SU-DHL-6 (cell line): ENCODE data around the gene KAT6B.

ENCODE experiments used
- H2AFZ ChIP-seq: fragments of 200-600 bp; sonication (generic); 2 replicates; pipeline ENCODE4 v1.6.1; 2014; ENCODE audit warnings: low read depth, mild to moderate bottlenecking, moderate library complexity, mixed read lengths, antibody characterized with exemption, low read length; ENCODE audit not compliant: severe bottlenecking
- H3F3A ChIP-seq: fragments of 200-600 bp; shearing (Covaris generic); 2 replicates; pipeline ENCODE4 v1.6.0; 2016; ENCODE audit warnings: antibody characterized with exemption, mild to moderate bottlenecking; ENCODE audit not compliant: insufficient read depth
- H3K27ac ChIP-seq: fragments of 200-600 bp; sonication (generic); 2 replicates; pipeline ENCODE4 v1.5.1; 2016; ENCODE audit warnings: low read depth, mild to moderate bottlenecking, low read length, moderate library complexity, mixed read lengths
- H3K27me3 ChIP-seq: fragments of 200-600 bp; sonication (generic), shearing (Covaris generic); 2 replicates; pipeline ENCODE4 v1.6.0; 2014; ENCODE audit warnings: mild to moderate bottlenecking, low read length
- H3K36me3 ChIP-seq: fragments of 200-600 bp; sonication (generic); 2 replicates; pipeline ENCODE4 v1.6.1; 2014; ENCODE audit warnings: mild to moderate bottlenecking, low read length, mixed read lengths
- H3K4me2 ChIP-seq: fragments of 300-600, 200-600 bp; shearing (Covaris generic), sonication (generic); 2 replicates; pipeline ENCODE4 v1.6.0; 2014; ENCODE audit warnings: low read length, low read depth, mild to moderate bottlenecking; ENCODE audit not compliant: poor library complexity, severe bottlenecking
- H3K4me3 ChIP-seq: fragments of 200-600 bp; sonication (generic); 2 replicates; pipeline ENCODE4 v1.5.1; 2014; ENCODE audit warnings: antibody characterized with exemption, low read length, mild to moderate bottlenecking, mixed read lengths; ENCODE audit not compliant: insufficient read depth, poor library complexity, severe bottlenecking
- H3K79me2 ChIP-seq: fragments of 200-600 bp; sonication (generic); 2 replicates; pipeline ENCODE4 v1.6.1; 2014; ENCODE audit warnings: mild to moderate bottlenecking, low read length, moderate library complexity; ENCODE audit not compliant: insufficient read depth
- H3K9ac ChIP-seq: fragments of 200-600 bp; sonication (generic); 2 replicates; pipeline ENCODE4 v1.7.0; 2014; ENCODE audit warnings: mild to moderate bottlenecking, low read length
- H3K9me2 ChIP-seq: fragments of 200-600 bp; sonication (generic); replicated peaks from 2 replicates; pipeline ENCODE4 v1.6.1; 2014; ENCODE audit warnings: low read length; ENCODE audit not compliant: insufficient read depth
- H3K9me3 ChIP-seq: fragments of 200-600 bp; sonication (generic); 2 replicates; pipeline ENCODE4 v1.6.1; 2014; ENCODE audit warnings: low read length, mixed read lengths; ENCODE audit not compliant: insufficient read depth
- H4K20me1 ChIP-seq: fragments of 200-600 bp; sonication (generic); 2 replicates; pipeline ENCODE4 v1.6.1; 2014; ENCODE audit warnings: low read depth, mild to moderate bottlenecking, antibody characterized with exemption, low read length, moderate library complexity, mixed read lengths
- CTCF ChIP-seq: fragments of 200-600 bp; sonication (generic); IDR thresholded peaks from one replicate; pipeline ENCODE4 v1.5.1; 2017; ENCODE audit warnings: antibody characterized with exemption, mild to moderate bottlenecking, low read length, moderate library complexity; ENCODE audit not compliant: insufficient read depth, poor library complexity, severe bottlenecking
- EZH2phosphoT487 ChIP-seq: fragments of 200-600 bp; sonication (generic), shearing (Covaris generic); conservative IDR thresholded peaks from 2 replicates; pipeline ENCODE4 v1.6.1; 2018; ENCODE audit warnings: mild to moderate bottlenecking, antibody characterized with exemption, low read length, moderate library complexity, mixed read lengths

KAT6B gene

GRCh38 chr10:75000748-75001321 is 174.4 kb downstream of the KAT6B start:
- Histone ChIP-seq H3K27me3 (no peaks in the 10 kb centered on the region), H3K9me3 (no peaks in the 10 kb centered on the region), H2AFZ (no peak overlapping the region), H3K36me3 (no peaks in the 10 kb centered on the region), H3K79me2 (no peaks in the 10 kb centered on the region), H3K9ac (no peak overlapping the region), H3F3A (no peaks in the 10 kb centered on the region), H3K4me3 (no peak overlapping the region), H3K27ac (no peak overlapping the region), H3K4me2 (no peak overlapping the region), H3K9me2 (no peaks in the 10 kb centered on the region), H4K20me1 (no peaks in the 10 kb centered on the region)
- TF ChIP-seq EZH2phosphoT487 (no peak), CTCF (no peak)

DNA sequence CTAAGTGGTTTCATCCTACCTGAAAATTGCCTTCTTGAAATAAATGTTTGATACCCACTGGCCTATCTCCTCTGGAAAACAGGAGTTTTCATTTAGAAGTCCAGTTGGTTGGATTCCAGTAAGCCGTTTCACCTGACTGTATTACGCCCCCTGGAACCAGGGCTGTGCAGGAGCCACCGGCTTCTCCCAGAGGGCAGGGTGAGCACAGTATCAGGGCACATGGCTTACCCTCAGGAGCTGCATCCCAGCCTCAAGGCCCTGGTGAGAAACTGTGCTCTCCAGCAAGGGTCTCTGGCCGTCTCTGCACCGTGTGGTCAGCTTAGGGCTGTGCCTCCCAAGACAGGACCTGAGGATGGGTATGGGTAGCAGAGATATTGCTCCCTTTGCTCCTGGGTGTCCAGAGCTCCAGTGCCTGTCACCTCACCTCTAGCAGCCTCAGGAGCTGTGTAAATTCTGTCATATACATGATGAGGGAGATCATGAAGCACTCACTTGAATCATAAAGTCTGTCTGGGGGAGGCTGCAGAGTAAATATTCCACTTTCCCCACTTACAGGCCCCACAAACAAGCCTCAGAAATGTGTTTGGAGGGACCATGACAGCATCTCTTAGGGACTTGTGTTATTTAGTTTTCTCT is 175.4 kb downstream of the KAT6B start:
- no peaks in the 10 kb centered on the region for H3K9me3 ChIP-seq
- H3K27ac ChIP-seq: no peak overlapping the region
- no peak overlapping the region for H3K9ac ChIP-seq
- no peak overlapping the region for H2AFZ ChIP-seq
- no peaks in the 10 kb centered on the region for H3K79me2 ChIP-seq
- H3F3A ChIP-seq: no peaks in the 10 kb centered on the region
- H3K4me2 ChIP-seq: no peak overlapping the region
- H4K20me1 ChIP-seq: no peaks in the 10 kb centered on the region
- H3K4me3 ChIP-seq: no peak overlapping the region
- no peak for TF ChIP-seq EZH2phosphoT487
- TF ChIP-seq CTCF: no peak
- H3K27me3 ChIP-seq: no peaks in the 10 kb centered on the region
- H3K9me2 ChIP-seq: no peaks in the 10 kb centered on the region
- no peaks in the 10 kb centered on the region for H3K36me3 ChIP-seq

DNA sequence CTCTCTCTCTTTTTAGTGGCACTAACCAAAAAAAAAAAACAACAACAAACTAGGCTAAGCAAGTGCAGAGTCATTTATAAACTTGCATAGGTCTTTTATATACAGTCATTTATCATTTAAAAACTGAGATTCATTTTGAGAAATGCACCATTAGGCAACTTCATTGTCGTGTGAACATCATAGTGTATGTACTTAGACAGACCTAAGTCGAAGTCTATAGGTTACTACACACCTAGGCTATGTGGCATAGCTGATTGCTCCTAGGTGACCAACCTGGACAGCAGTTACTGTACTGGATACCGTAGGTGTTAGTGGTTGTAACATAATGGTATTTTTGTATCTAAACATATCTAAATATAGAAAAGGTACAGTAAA is 175.9 kb downstream of the KAT6B start:
- H4K20me1 ChIP-seq: no peaks in the 10 kb centered on the region

More for the DNA sequence above, 175.9 kb downstream of the KAT6B start:
- H3K4me2 ChIP-seq: no peak overlapping the region
- no peak overlapping the region for H3K27ac ChIP-seq
- no peaks in the 10 kb centered on the region for H3K9me2 ChIP-seq
- H3F3A ChIP-seq: no peaks in the 10 kb centered on the region
- no peaks in the 10 kb centered on the region for H3K9me3 ChIP-seq
- no peak overlapping the region for H3K9ac ChIP-seq
- no peak overlapping the region for H2AFZ ChIP-seq
- no peaks in the 10 kb centered on the region for H3K79me2 ChIP-seq
- no peaks in the 10 kb centered on the region for H3K27me3 ChIP-seq
- H3K4me3 ChIP-seq: no peak overlapping the region
- TF ChIP-seq CTCF: no peak
- TF ChIP-seq EZH2phosphoT487: no peak
- no peaks in the 10 kb centered on the region for H3K36me3 ChIP-seq
